K562 (cell line): Measurements from ENCODE around the gene KNDC1. TPM values are rescaled to one million over a fixed set of nuclear protein-coding genes. Genes with fewer than 3 reads are reported as not detected.

Experiments
- ATAC-seq: fragments of 200-7000 bp; cut with Tn5 transposase; 3 replicates; pipeline ENCODE4 v1.9.1; 2020; ENCODE audit warnings: moderate library complexity
- BruUV-seq: library from RNA; stranded (reverse); fragments of 400-500 nt; replicated peaks from 2 replicates; lab custom pipeline; 2021; lab: Mats Ljungman, UMichigan
- CTCF ChIA-PET: fragments of 300-600 bp; formaldehyde crosslinking; extraction: SDS; loops from one replicate; lab custom pipeline; 2021; ENCODE audit warnings: low intra/inter-chr PET ratio; lab: Yijun Ruan, JAX
- POLR2A ChIA-PET: fragments of 300-600, 350-650 bp; sonication (Branson Sonifier 250); formaldehyde crosslinking; extraction: SDS; loops from one replicate; lab custom pipeline; 2021; ENCODE audit warnings: antibody characterized with exemption, inconsistent platforms; lab: Yijun Ruan, JAX
- DNase-seq, 4 experiments: peaks; one replicate each; pipeline versions ENCODE4 v3.0.0 to v3.0.0-alpha.2; 2011 to 2018; ENCODE audit warnings: low spot score in 3 of 4, mixed read lengths in 3 of 4; ENCODE audit errors: extremely low read depth in 1 of 4
- FAIRE-seq: peaks from 2 replicates; lab custom pipeline; 2011; peaks lifted over from hg19 to GRCh38; lab: Jason Lieb, UNC
- H2AFZ ChIP-seq: 2 replicates; pipeline ENCODE4 v1.6.0; 2011; ENCODE audit warnings: low read depth, low read length, control low read depth, inconsistent platforms
- H3K27ac ChIP-seq: fragments of 200-600 bp; 3 replicates; pipeline ENCODE4 v1.8.0; 2011; ENCODE audit warnings: low read depth, mild to moderate bottlenecking, control low read depth, inconsistent platforms, low read length, moderate library complexity, mixed read lengths; ENCODE audit errors: extremely low read depth
- H3K27me3 ChIP-seq, 2 experiments: fragments of 300-600 bp in 1 of 2; 2 replicates in 1 of 2; 3 replicates in 1 of 2; pipeline versions ENCODE4 v1.6.0 to v1.8.0; 2011; ENCODE audit warnings: inconsistent platforms in 2 of 2, low read length in 2 of 2, mild to moderate bottlenecking in 1 of 2, mixed read lengths in 1 of 2, moderate library complexity in 1 of 2; ENCODE audit not compliant: control insufficient read depth in 2 of 2, insufficient read depth in 2 of 2
- H3K36me3 ChIP-seq: fragments of 300-600 bp; 3 replicates; pipeline ENCODE4 v1.8.0; 2011; ENCODE audit warnings: mild to moderate bottlenecking, low read length, inconsistent platforms; ENCODE audit not compliant: control insufficient read depth, insufficient read depth
- H3K4me1 ChIP-seq, 2 experiments: fragments of 200-600 bp in 1 of 2; replicated peaks in 1 of 2; 2 replicates in 1 of 2; 3 replicates in 1 of 2; pipeline versions ENCODE4 v1.5.1 to v1.8.0; 2011; ENCODE audit warnings: inconsistent platforms in 2 of 2, low read length in 2 of 2, mild to moderate bottlenecking in 1 of 2, mixed read lengths in 1 of 2, moderate library complexity in 1 of 2; ENCODE audit not compliant: control insufficient read depth in 2 of 2, insufficient read depth in 2 of 2
- H3K4me2 ChIP-seq: 2 replicates; pipeline ENCODE4 v1.6.1; 2011; ENCODE audit warnings: low read length, control low read depth, inconsistent platforms, mixed read lengths; ENCODE audit not compliant: insufficient read depth
- H3K4me3 ChIP-seq: fragments of 200-600 bp; sonication (generic), shearing (Covaris generic); 2 replicates; pipeline ENCODE4 v1.5.1; 2016; ENCODE audit warnings: control low read depth, inconsistent platforms
- H3K79me2 ChIP-seq: fragments of 200-600 bp; 3 replicates; pipeline ENCODE4 v1.8.0; 2011; ENCODE audit warnings: low read length, inconsistent platforms; ENCODE audit not compliant: control insufficient read depth, insufficient read depth
- H3K9ac ChIP-seq, 2 experiments: 2 replicates each; pipeline versions ENCODE4 v1.6.0 to v1.6.1; 2011; ENCODE audit warnings: low read depth in 2 of 2, low read length in 2 of 2, control low read depth in 1 of 2, inconsistent platforms in 1 of 2, mild to moderate bottlenecking in 1 of 2, mixed read lengths in 1 of 2; ENCODE audit not compliant: insufficient read depth in 1 of 2
- H3K9me1 ChIP-seq: one replicate; pipeline ENCODE4 v1.6.0; 2011; ENCODE audit warnings: inconsistent platforms, mild to moderate bottlenecking, low read length, moderate library complexity; ENCODE audit not compliant: control insufficient read depth, insufficient read depth
- H3K9me3 ChIP-seq: replicated peaks from 2 replicates; pipeline ENCODE4 v1.5.1; 2011; ENCODE audit warnings: low read depth, low read length, inconsistent platforms; ENCODE audit not compliant: control insufficient read depth, insufficient read depth
- H4K20me1 ChIP-seq: replicated peaks from 2 replicates; pipeline ENCODE4 v1.6.1; 2011; ENCODE audit warnings: low read length, inconsistent platforms, mixed read lengths; ENCODE audit not compliant: control insufficient read depth, insufficient read depth
- BACH1 ChIP-seq: fragments of 200-800 bp; sonication (Bioruptor generic); IDR thresholded peaks from 2 replicates; pipeline ENCODE4 v1.6.1; 2016; ENCODE audit warnings: missing genetic modification characterization, missing compliant biosample characterization
- BHLHE40 ChIP-seq: IDR thresholded peaks from 2 replicates; pipeline ENCODE4 v1.6.1; 2011; ENCODE audit warnings: low read length, improper control_type of control experiment
- CHD2 ChIP-seq: IDR thresholded peaks from 2 replicates; pipeline ENCODE4 v1.6.1; 2011; ENCODE audit warnings: low read depth, low read length
- FIP1L1 ChIP-seq: fragments of 200-400 bp; formaldehyde crosslinking; IDR thresholded peaks from 2 replicates; pipeline ENCODE4 v1.6.1; 2018; ENCODE audit warnings: mild to moderate bottlenecking, low read depth, low read length; ENCODE audit not compliant: poor library complexity, severe bottlenecking
- HDAC1 ChIP-seq, 2 experiments: fragments of 450-650 bp; IDR thresholded peaks; 2 replicates each; pipeline ENCODE4 v1.6.1; 2016 to 2017; ENCODE audit warnings: inconsistent platforms in 1 of 2, mild to moderate bottlenecking in 1 of 2, moderate library complexity in 1 of 2
- KAT7 ChIP-seq: sonication (generic); formaldehyde crosslinking; IDR thresholded peaks from 2 replicates; pipeline ENCODE4 v1.8.0; 2022; ENCODE audit warnings: missing genetic modification reagents, mild to moderate bottlenecking, borderline replicate concordance
- MAFG ChIP-seq: fragments of 450-650 bp; conservative IDR thresholded peaks from 2 replicates; pipeline ENCODE4 v1.6.1; 2016; ENCODE audit warnings: missing genetic modification characterization, missing compliant biosample characterization
- MAZ ChIP-seq, 2 experiments: fragments of 450-650 bp in 1 of 2; sonication (generic) in 1 of 2; formaldehyde crosslinking; IDR thresholded peaks in 1 of 2; conservative IDR thresholded peaks in 1 of 2; 2 replicates each; pipeline versions ENCODE4 v1.4.0 to v1.5.0; 2020; ENCODE audit warnings: mild to moderate bottlenecking in 1 of 2, missing genetic modification reagents in 1 of 2
- MBD2 ChIP-seq: sonication (generic); IDR thresholded peaks from 2 replicates; pipeline ENCODE4 v1.6.1; 2016; ENCODE audit warnings: low read depth, borderline replicate concordance
- MTA3 ChIP-seq: fragments of 450-650 bp; formaldehyde crosslinking; IDR thresholded peaks from 2 replicates; pipeline ENCODE4 v1.6.1; 2017; ENCODE audit warnings: mild to moderate bottlenecking, borderline replicate concordance
- NRF1 ChIP-seq, 2 experiments: fragments of 450-650 bp; IDR thresholded peaks in 1 of 2; conservative IDR thresholded peaks in 1 of 2; 2 replicates each; pipeline ENCODE4 v1.6.1; 2014; ENCODE audit warnings: mild to moderate bottlenecking in 2 of 2
- POLR2A ChIP-seq: fragments of 450-650 bp; conservative IDR thresholded peaks from 2 replicates; pipeline ENCODE4 v1.6.1; 2016
- RBFOX2 ChIP-seq: fragments of 200-400 bp; formaldehyde crosslinking; IDR thresholded peaks from 2 replicates; pipeline ENCODE4 v1.6.1; 2017; ENCODE audit warnings: low read depth, mild to moderate bottlenecking, low read length, moderate library complexity
- ZFP36 ChIP-seq: fragments of 150-350 bp; IDR thresholded peaks from 2 replicates; pipeline ENCODE4 v1.6.1; 2018; ENCODE audit warnings: low read length, low read depth; ENCODE audit not compliant: partially characterized antibody
- ZFX ChIP-seq: sonication (generic); formaldehyde crosslinking; IDR thresholded peaks from 2 replicates; pipeline ENCODE4 v1.8.0; 2022; ENCODE audit warnings: mild to moderate bottlenecking, missing genetic modification reagents, moderate library complexity
- WGBS: fragments of 100-300 bp; shearing (Covaris generic); methylation state at CpG from one replicate; pipeline ENCODE4 v1.1.6; 2016; ENCODE audit warnings: low coverage, mixed read lengths; ENCODE audit not compliant: insufficient coverage; ENCODE audit errors: missing lambda C conversion rate; 5-methylcytosine and 5-hydroxymethylcytosine counted together
- in situ Hi-C: fragments of 300-500 bp; cut with MboI; formaldehyde crosslinking; loops from 4 replicates; pipeline ENCODE4 v1.15.0; 2018; ENCODE audit warnings: inconsistent platforms, mixed read lengths
- intact Hi-C: fragments of 100-400 bp; cut with micrococcal nuclease; formaldehyde crosslinking; loops from 2 replicates; pipeline ENCODE4 v1.14.2; 2022
- polyA plus RNA-seq, 8 experiments: library from polyadenylated mRNA; depleted of rRNA in 4 of 8; stranded (reverse) in 5 of 8; unstranded in 3 of 8; fragments of >200 nt; fragmentation: Nextera tagmentation in 2 of 8; fragmentation: Illumina TruSeq in 1 of 8; extraction: Ambion mirVana in 2 of 8; extraction: Trizol in 1 of 8; gene quantifications; 2 replicates each; pipeline versions ENCODE4 v1.2.1 to v1.2.3, GENCODE V29; 2011 to 2014; ENCODE audit warnings: inconsistent platforms in 1 of 8, missing spikeins in 1 of 8
- total RNA-seq, 7 experiments: library from RNA; depleted of rRNA in 6 of 7; stranded (reverse); fragments of >200 nt in 6 of 7; fragmentation: Illumina TruSeq in 2 of 7; extraction: Trizol in 2 of 7; gene quantifications; 2 replicates each; pipeline versions ENCODE4 v1.2.1 to v1.2.3, GENCODE V29; 2011 to 2021; ENCODE audit warnings: low replicate concordance in 1 of 7
- TF ChIP-seq, protein P1 (sequence below), 3 experiments: fragments of 200-800 bp in 1 of 3; sonication (Bioruptor generic) in 1 of 3; sonication (generic) in 1 of 3; formaldehyde crosslinking in 1 of 3; IDR thresholded peaks; 2 replicates each; pipeline versions ENCODE4 v1.6.1 to v1.8.0; 2016 to 2022; ENCODE audit warnings: mild to moderate bottlenecking in 2 of 3, missing compliant biosample characterization in 2 of 3, missing genetic modification characterization in 2 of 3, missing genetic modification reagents in 1 of 3
- TF ChIP-seq, protein P2 (sequence below), 2 experiments: fragments of 250-450 bp in 1 of 2; fragments of 450-650 bp in 1 of 2; sonication (Bioruptor Pico) in 1 of 2; IDR thresholded peaks; 2 replicates each; pipeline versions ENCODE4 v1.6.1 to v1.8.0; 2016 to 2021; ENCODE audit warnings: mild to moderate bottlenecking in 2 of 2, moderate library complexity in 2 of 2, missing compliant biosample characterization in 1 of 2, missing genetic modification characterization in 1 of 2

KNDC1 gene
- total and polyA plus RNA-seq, 9 of the 15 experiments (the other 6 are each of a cell fraction or from before 2014, with no cell fraction given) = 0.07 to 0.26 (median 0.11) TPM; not detected in 6

DNA sequence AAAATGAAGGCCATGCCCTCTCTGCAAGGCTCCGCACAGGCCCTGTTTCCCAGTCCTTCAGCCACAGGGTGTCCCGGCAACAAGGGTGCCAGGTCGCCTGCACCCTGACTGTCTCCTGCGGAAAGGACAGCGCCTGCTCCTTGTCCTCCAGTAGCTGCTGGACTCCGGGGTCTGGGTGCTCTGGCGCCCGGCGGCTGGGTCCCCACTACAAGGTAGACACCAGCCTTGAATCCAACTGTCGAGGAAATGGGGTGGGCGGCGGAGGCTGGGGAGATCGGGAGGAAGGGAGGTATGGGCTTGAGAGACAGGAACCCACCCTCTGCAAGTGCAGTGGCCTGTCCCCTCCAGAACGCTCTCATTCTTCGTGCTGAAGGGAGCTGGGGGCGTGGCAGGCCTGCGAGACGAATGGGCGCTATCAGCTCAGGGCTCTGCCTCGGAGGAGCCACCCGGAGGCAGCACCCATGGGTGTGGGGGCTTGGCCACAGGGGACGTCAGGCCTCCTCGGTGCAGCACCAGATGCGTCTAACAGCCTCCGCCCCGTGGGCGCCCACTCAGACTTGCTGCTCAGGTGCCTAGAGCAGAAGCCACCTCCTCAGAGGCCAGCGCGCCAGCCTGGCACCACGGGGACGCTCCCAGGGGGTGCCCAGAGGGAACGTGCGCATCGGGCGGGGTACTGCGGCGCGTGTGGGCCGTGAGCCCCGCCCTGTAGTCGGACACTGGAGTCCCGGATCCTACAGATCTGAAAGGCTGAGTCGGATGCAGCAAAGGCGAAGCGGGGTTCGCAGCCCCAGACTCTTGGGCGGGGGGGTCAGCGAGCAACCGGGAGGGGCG, 101.1 kb downstream of the KNDC1 start (continued):
- TF ChIP-seq, protein P1, sequence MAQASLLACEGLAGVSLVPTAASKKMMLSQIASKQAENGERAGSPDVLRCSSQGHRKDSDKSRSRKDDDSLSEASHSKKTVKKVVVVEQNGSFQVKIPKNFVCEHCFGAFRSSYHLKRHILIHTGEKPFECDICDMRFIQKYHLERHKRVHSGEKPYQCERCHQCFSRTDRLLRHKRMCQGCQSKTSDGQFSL (CRISPR knock-in tag; IDR thresholded peaks at IDR 0.05) = peak; percentile 62
- TF ChIP-seq, protein P1 (tag; IDR thresholded peaks at IDR 0.05) = no peak
- no peak for TF ChIP-seq CHD2
- peak; percentile 9; the same call in 1 of the 2 replicates for TF ChIP-seq BHLHE40
- TF ChIP-seq MAFG (tag) = no peak
- peak; percentile 35 to 53; a peak in 2 of 4 replicates for TF ChIP-seq NRF1 (conservative IDR thresholded peaks at IDR 0.05 in 1 of 2, IDR thresholded peaks at IDR 0.05 in 1 of 2)
- peak; percentile 66; the same call in 1 of the 2 replicates for TF ChIP-seq MTA3
- TF ChIP-seq, all 486 proteins: peak for 17

DNA sequence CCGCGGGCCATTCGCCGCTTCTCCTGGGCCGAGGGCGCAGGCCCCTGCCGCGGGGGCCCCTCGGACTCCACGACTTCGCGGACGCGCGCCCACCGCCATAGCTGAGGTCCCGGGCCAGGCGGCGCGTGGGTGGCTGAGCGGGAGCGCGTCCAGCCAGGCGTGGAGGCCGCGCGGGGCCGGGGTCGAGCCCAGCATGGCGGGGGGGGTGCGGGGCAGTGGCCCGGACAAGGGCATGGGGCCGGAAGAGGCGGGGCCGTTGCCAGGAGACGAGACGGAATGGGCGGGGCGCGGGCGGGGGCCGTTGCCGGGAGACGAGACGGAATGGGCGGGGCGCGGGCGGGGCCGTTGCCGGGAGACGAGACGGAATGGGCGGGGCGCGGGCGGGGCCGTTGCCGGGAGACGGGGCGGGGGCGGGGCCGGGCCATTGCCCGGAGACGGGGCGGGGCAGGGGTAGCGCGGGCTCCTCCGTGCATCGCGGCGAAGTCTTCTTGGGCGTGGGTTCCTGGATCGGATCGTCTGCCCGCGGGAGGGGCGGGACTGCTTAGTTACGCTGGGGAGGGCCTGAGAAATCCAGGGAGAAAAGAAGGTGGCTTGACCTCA, 101.8 kb downstream of the KNDC1 start:
- Histone ChIP-seq H3K79me2 (no peaks in the 10 kb centered on the region), H4K20me1 (no peaks in the 10 kb centered on the region), H3K9me3 (no peaks in the 10 kb centered on the region), H3K27me3 (no peaks in the 10 kb centered on the region), H3K9me1 (no peaks in the 10 kb centered on the region), H2AFZ (no peak overlapping the region), H3K4me2 (peak overlapping the region; percentile 74; the same call in 1 of the 2 replicates), H3K4me3 (peak overlapping the region; percentile 51), H3K4me1 (peaks cover 2 to 78% of the 10 kb centered on the region in 2 experiments; a peak in 3 of 5 replicates), H3K9ac (peak overlapping the region; percentile 54 to 80; a peak in 3 of 4 replicates), H3K36me3 (no peaks in the 10 kb centered on the region), H3K27ac (peak overlapping the region; percentile 77)
- peak; percentile 79 for ATAC-seq
- BruUV-seq = no TSS peak
- intact Hi-C loops = no loop called here
- in situ Hi-C loops = no loop called here
- peak; percentile 19 for FAIRE-seq
- ChIA-PET CTCF (no interaction called here), POLR2A (interaction anchor here (0.6 to 1.5 kb wide), 3 partner anchors 14 to 705 kb away, joined by 3 to 4 read pairs (median 3); no protein-coding TSS in a partner anchor)
- peak; percentile 79 to 92 (median 88) for DNase-seq
- WGBS = 15% methylated on average over 4 of the region's 79 CpGs
- peak; percentile 54 for TF ChIP-seq ZFX (CRISPR knock-in tag)
- TF ChIP-seq RBFOX2 = peak; percentile 62
- TF ChIP-seq POLR2A = peak; percentile 18; the same call in 1 of the 2 replicates
- no peak for TF ChIP-seq BACH1 (tag)
- TF ChIP-seq FIP1L1 = peak; percentile 14
- TF ChIP-seq KAT7 (CRISPR knock-in tag) = no peak
- TF ChIP-seq, protein P2, sequence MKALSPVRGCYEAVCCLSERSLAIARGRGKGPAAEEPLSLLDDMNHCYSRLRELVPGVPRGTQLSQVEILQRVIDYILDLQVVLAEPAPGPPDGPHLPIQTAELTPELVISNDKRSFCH (CRISPR knock-in tag; IDR thresholded peaks at IDR 0.05) = no peak
- TF ChIP-seq, protein P2 (tag; IDR thresholded peaks at IDR 0.05) = no peak
- peak; percentile 19 for TF ChIP-seq ZFP36
- peak; percentile 33 to 48; a peak in 2 of 4 replicates for TF ChIP-seq MAZ (CRISPR knock-in tag; conservative IDR thresholded peaks at IDR 0.05 in 1 of 2, IDR thresholded peaks at IDR 0.05 in 1 of 2)
- no peak for TF ChIP-seq HDAC1 (IDR thresholded peaks at IDR 0.05)
- 0 out of 2 replicates have a peak, but pooled peaks have one; percentile 26 for TF ChIP-seq MBD2
